Measurements from ENCODE around the gene TLE4. TPM values are rescaled to one million over a fixed set of nuclear protein-coding genes. Genes with fewer than 3 reads are reported as not detected.

The TLE4 gene
- total and polyA plus RNA-seq, 10 of the 15 experiments (the other 5 are each of a cell fraction or from before 2014, with no cell fraction given), result 5.3 to 53.3 (median 23.3) TPM

- Histone ChIP-seq H3K4me3 (no peak overlapping the region), H3K4me2 (ENCODE audit: control insufficient read depth, insufficient read depth) (no peak overlapping the region), H3K79me2 (ENCODE audit: control insufficient read depth, insufficient read depth, low read length) (no peaks in the 10 kb centered on the region), H3K9ac (ENCODE audit: control insufficient read depth, insufficient read depth, low read length) (no peak overlapping the region), H3K9me3 (replicated peaks; ENCODE audit: control insufficient read depth, insufficient read depth, low read length) (no peaks in the 10 kb centered on the region), H4K20me1 (ENCODE audit: control insufficient read depth, insufficient read depth) (no peaks in the 10 kb centered on the region), H3K36me3 (ENCODE audit: control insufficient read depth in 2 of 2, insufficient read depth in 2 of 2, low read length in 1 of 2) (no peaks in the 10 kb centered on the region), H3K27me3 (replicated peaks in 1 of 2; ENCODE audit: control insufficient read depth in 2 of 2, insufficient read depth in 2 of 2, low read length in 1 of 2) (no peaks in the 10 kb centered on the region), H3K27ac (ENCODE audit: control insufficient read depth, insufficient read depth) (no peak overlapping the region), H3K4me1 (ENCODE audit: control insufficient read depth, insufficient read depth, low read length) (no peaks in the 10 kb centered on the region), H2AFZ (ENCODE audit: control insufficient read depth, low read depth, low read length) (no peak overlapping the region)
- ChIA-PET SMC1A (ENCODE audit: uncharacterized antibody, unreplicated experiment) (interaction anchor here (0.9 to 1.5 kb wide), 4 partner anchors 8 to 100 kb away, joined by 3 to 5 read pairs (median 4); no protein-coding TSS in a partner anchor), CTCF (interaction anchor here (1.3 kb wide), 1 partner anchor 94 kb away, joined by 3 read pairs; the partner anchor contains the start of gene TLE4), POLR2A (no interaction called here), RAD21 (ENCODE audit: unreplicated experiment) (interaction anchor here (0.5 to 1.4 kb wide), 3 partner anchors 11 to 93 kb away, joined by 3 to 4 read pairs (median 3); partner anchors contain the start of gene TLE4)
- DNase-seq (ENCODE audit: low read depth, low spot score), result no peak
- no peak for ATAC-seq
- BruUV-seq (replicated peaks), result no TSS peak
- WGBS (ENCODE audit: insufficient coverage, insufficient replicate concordance, low lambda C conversion rate, missing lambda C conversion rate), result 61% methylated on average over 8 of the region's 8 CpGs
- in situ Hi-C loops (cut with MboI), result no loop called here
- no peak for TF ChIP-seq ZBTB4 (CRISPR knock-in tag; IDR thresholded peaks at IDR 0.05)
- FAIRE-seq, result no peak
- intact Hi-C loops (cut with micrococcal nuclease; ENCODE audit: unreplicated experiment), result no loop called here
Observed at GRCh38 chr9:79665369-79665768, 93.6 kb downstream of the TLE4 start.

- in situ Hi-C loops (cut with MboI), result no loop called here
- DNase-seq (ENCODE audit: low read depth, low spot score), result no peak
- H3K27ac ChIP-seq (ENCODE audit: control insufficient read depth, insufficient read depth), result no peak overlapping the region
- H4K20me1 ChIP-seq (ENCODE audit: control insufficient read depth, insufficient read depth), result no peaks in the 10 kb centered on the region
- RAD21 ChIA-PET (ENCODE audit: unreplicated experiment), result interaction anchor here (1.4 kb wide), 1 partner anchor 94 kb away, joined by 4 read pairs; the partner anchor contains the start of gene TLE4
- ATAC-seq, result no peak
- H2AFZ ChIP-seq (ENCODE audit: control insufficient read depth, low read depth, low read length), result no peak overlapping the region
- H3K4me3 ChIP-seq, result no peak overlapping the region
- WGBS (ENCODE audit: insufficient coverage, insufficient replicate concordance, low lambda C conversion rate, missing lambda C conversion rate), result 73% methylated on average over 2 of the region's 2 CpGs
- 0 out of 4 replicates have a peak, but pooled peaks cover 0 to 1% of the 10 kb centered on the region in 2 experiments for H3K36me3 ChIP-seq (ENCODE audit: control insufficient read depth in 2 of 2, insufficient read depth in 2 of 2, low read length in 1 of 2)
- no peaks in the 10 kb centered on the region for H3K27me3 ChIP-seq (replicated peaks in 1 of 2; ENCODE audit: control insufficient read depth in 2 of 2, insufficient read depth in 2 of 2, low read length in 1 of 2)
- H3K9ac ChIP-seq (ENCODE audit: control insufficient read depth, insufficient read depth, low read length), result no peak overlapping the region
- intact Hi-C loops (cut with micrococcal nuclease; ENCODE audit: unreplicated experiment), result no loop called here
- POLR2A ChIA-PET, result no interaction called here
- no peak overlapping the region for H3K4me2 ChIP-seq (ENCODE audit: control insufficient read depth, insufficient read depth)
- FAIRE-seq, result no peak
- no peaks in the 10 kb centered on the region for H3K4me1 ChIP-seq (ENCODE audit: control insufficient read depth, insufficient read depth, low read length)
- H3K79me2 ChIP-seq (ENCODE audit: control insufficient read depth, insufficient read depth, low read length), result no peaks in the 10 kb centered on the region
- H3K9me3 ChIP-seq (replicated peaks; ENCODE audit: control insufficient read depth, insufficient read depth, low read length), result no peaks in the 10 kb centered on the region
- BruUV-seq (replicated peaks), result no TSS peak
- SMC1A ChIA-PET (ENCODE audit: uncharacterized antibody, unreplicated experiment), result interaction anchor here (0.9 to 1.5 kb wide), 4 partner anchors 9 to 99 kb away, joined by 3 to 5 read pairs (median 4); no protein-coding TSS in a partner anchor
- CTCF ChIA-PET, result interaction anchor here (1.3 kb wide), 1 partner anchor 94 kb away, joined by 3 read pairs; the partner anchor contains the start of gene TLE4
- TF ChIP-seq NR2F1 (conservative IDR thresholded peaks at IDR 0.05), result no peak
- TF ChIP-seq E2F8 (IDR thresholded peaks at IDR 0.05; ENCODE audit: low read depth, partially characterized antibody), result no peak
- no peak for TF ChIP-seq FOXK2 (IDR thresholded peaks at IDR 0.05)
- no peak for TF ChIP-seq RAD21 (IDR thresholded peaks at IDR 0.05; ENCODE audit: insufficient read depth, low read depth, low read length)
- TF ChIP-seq PBX3 (IDR thresholded peaks at IDR 0.05; ENCODE audit: insufficient replicate concordance, low read depth, low read length), result no peak
- no peak for TF ChIP-seq JUND (IDR thresholded peaks at IDR 0.05; ENCODE audit: low read depth, low read length)
Observed at GRCh38 chr9:79665931-79666330, 94.2 kb downstream of the TLE4 start.
